ENCODE measurements around the gene TCF23. TPM values are rescaled to one million over a fixed set of nuclear protein-coding genes. Genes with fewer than 3 reads are reported as not detected.
A peak's percentile ranks its signal among the peaks of the same experiment; 100 is the strongest.

The TCF23 gene
- total and polyA plus RNA-seq, 8 donors, result 0.06 to 0.50 (median 0.08) TPM

GRCh38 chr2:27128668-27129571 lies 19.9 kb upstream of the TCF23 start:
- Histone ChIP-seq H3K9me3 (no peaks in the 10 kb centered on the region), H3K27ac (no peak overlapping the region), H3K4me1 (peaks cover 9 to 17% of the 10 kb centered on the region in 2 donors), H3K4me3 (no peak overlapping the region), H3K36me3 (peaks cover 0 to 35% of the 10 kb centered on the region in 2 donors), H3K27me3 (no peaks in the 10 kb centered on the region)
- DNase-seq, result no peak
- intact Hi-C loops (cut with DNase I), result no loop called here
- TF ChIP-seq CTCF (IDR thresholded peaks at IDR 0.05), result no peak
- no peak for ATAC-seq

GRCh38 chr2:27130396-27130795 lies 18.4 kb upstream of the TCF23 start:
- intact Hi-C loops (cut with DNase I), result no loop called here
- no peak for ATAC-seq
- H3K36me3 ChIP-seq, result peaks cover 0 to 35% of the 10 kb centered on the region in 2 donors
- H3K4me1 ChIP-seq, result peaks cover 9 to 16% of the 10 kb centered on the region in 2 donors
- no peak overlapping the region for H3K4me3 ChIP-seq
- H3K9me3 ChIP-seq, result no peaks in the 10 kb centered on the region
- no peak for TF ChIP-seq CTCF (IDR thresholded peaks at IDR 0.05)
- H3K27ac ChIP-seq, result no peak overlapping the region
- DNase-seq, result no peak
- no peaks in the 10 kb centered on the region for H3K27me3 ChIP-seq

- Histone ChIP-seq H3K27ac (no peak overlapping the region), H3K4me3 (no peak overlapping the region), H3K9me3 (no peaks in the 10 kb centered on the region), H3K27me3 (no peaks in the 10 kb centered on the region), H3K36me3 (peaks cover 0 to 35% of the 10 kb centered on the region in 2 donors), H3K4me1 (peaks cover 9 to 16% of the 10 kb centered on the region in 2 donors)
- no peak for ATAC-seq
- TF ChIP-seq CTCF (IDR thresholded peaks at IDR 0.05), result no peak
- no peak for DNase-seq
- intact Hi-C loops (cut with DNase I), result no loop called here
Observed at GRCh38 chr2:27131429-27131828, 17.4 kb upstream of the TCF23 start.

GRCh38 chr2:27133195-27133875 lies 15.5 kb upstream of the TCF23 start:
- intact Hi-C loops (cut with DNase I), result no loop called here
- no peaks in the 10 kb centered on the region for H3K27me3 ChIP-seq
- DNase-seq, result no peak
- peaks cover 9 to 16% of the 10 kb centered on the region in 2 donors for H3K4me1 ChIP-seq
- no peak for ATAC-seq
- no peak for TF ChIP-seq CTCF (IDR thresholded peaks at IDR 0.05)
- peaks cover 0 to 35% of the 10 kb centered on the region in 2 donors for H3K36me3 ChIP-seq
- peak overlapping the region in 1 of 2 donors; percentile 90 for H3K27ac ChIP-seq
- peak overlapping the region; percentile 98 to 100 for H3K4me3 ChIP-seq
- no peaks in the 10 kb centered on the region for H3K9me3 ChIP-seq

Data from left lung (tissue), 10 donors.